IMR-90 (cell line): Measurements from ENCODE around the gene DGKB. TPM values are rescaled to one million over a fixed set of nuclear protein-coding genes. Genes with fewer than 3 reads are reported as not detected.

ENCODE experiments used
- ATAC-seq: fragments of 200-7000 bp; cut with Tn5 transposase; 2 replicates; pipeline ENCODE4 v1.9.1; 2020; ENCODE audit warnings: low read depth, mild to moderate bottlenecking, moderate library complexity
- BruUV-seq: library from RNA; stranded (reverse); fragments of 400-500 nt; replicated peaks from 2 replicates; lab custom pipeline; 2021; lab: Mats Ljungman, UMichigan
- CTCF ChIA-PET: fragments of 300-600 bp; formaldehyde crosslinking; extraction: SDS; loops from one replicate; lab custom pipeline; 2021; ENCODE audit warnings: antibody characterized with exemption; lab: Yijun Ruan, JAX
- POLR2A ChIA-PET: fragments of 300-600 bp; sonication (Branson Sonifier 250); formaldehyde crosslinking; loops from one replicate; lab custom pipeline; 2022; ENCODE audit warnings: antibody characterized with exemption; ENCODE audit not compliant: unreplicated experiment; lab: Charles Lee
- DNase-seq: peaks from one replicate; pipeline ENCODE4 v3.0.0; 2013
- H2AFZ ChIP-seq: replicated peaks from 2 replicates; pipeline ENCODE3; 2013; ENCODE audit warnings: low read length, mild to moderate bottlenecking; ENCODE audit not compliant: poor library complexity
- H2AK5ac ChIP-seq: 2 replicates; pipeline ENCODE4 v1.6.1; 2013; ENCODE audit warnings: low read depth, low read length, inconsistent platforms
- H2AK9ac ChIP-seq: replicated peaks from 2 replicates; pipeline ENCODE3; 2013; ENCODE audit warnings: mild to moderate bottlenecking, low read depth, low read length, moderate library complexity; ENCODE audit not compliant: poor library complexity
- H2BK120ac ChIP-seq: 2 replicates; pipeline ENCODE4 v1.6.1; 2013; ENCODE audit warnings: low read depth, low read length, inconsistent platforms
- H2BK15ac ChIP-seq: 3 replicates; pipeline ENCODE4 v1.6.1; 2013; ENCODE audit warnings: low read depth, low read length, inconsistent platforms
- H2BK20ac ChIP-seq: 2 replicates; pipeline ENCODE4 v1.6.1; 2013; ENCODE audit warnings: low read depth, mild to moderate bottlenecking, inconsistent platforms, low read length, moderate library complexity
- H2BK5ac ChIP-seq: 2 replicates; pipeline ENCODE4 v1.6.1; 2013; ENCODE audit warnings: mild to moderate bottlenecking, low read depth, low read length, inconsistent platforms; ENCODE audit not compliant: poor library complexity, severe bottlenecking
- H3K14ac ChIP-seq: replicated peaks from 2 replicates; pipeline ENCODE4 v1.6.1; 2013; ENCODE audit warnings: low read depth, low read length, inconsistent platforms
- H3K18ac ChIP-seq: 2 replicates; pipeline ENCODE4 v1.6.1; 2013; ENCODE audit warnings: low read depth, low read length, control low read depth
- H3K23ac ChIP-seq: 2 replicates; pipeline ENCODE4 v1.6.1; 2013; ENCODE audit warnings: low read depth, low read length, inconsistent platforms
- H3K27ac ChIP-seq: 2 replicates; pipeline ENCODE4 v1.5.1; 2013; ENCODE audit warnings: mild to moderate bottlenecking, control low read depth, low read length; ENCODE audit not compliant: insufficient read depth
- H3K27me3 ChIP-seq: 2 replicates; pipeline ENCODE4 v1.6.1; 2013; ENCODE audit warnings: low read length; ENCODE audit not compliant: control insufficient read depth, insufficient read depth
- H3K36me3 ChIP-seq: 2 replicates; pipeline ENCODE4 v1.6.1; 2013; ENCODE audit warnings: low read length, mixed read lengths; ENCODE audit not compliant: control insufficient read depth, insufficient read depth
- H3K4ac ChIP-seq: 2 replicates; pipeline ENCODE4 v1.6.1; 2013; ENCODE audit warnings: low read depth, low read length, inconsistent platforms
- H3K4me1 ChIP-seq: 2 replicates; pipeline ENCODE4 v1.6.1; 2013; ENCODE audit warnings: low read length, mixed read lengths; ENCODE audit not compliant: control insufficient read depth, insufficient read depth
- H3K4me2 ChIP-seq: 2 replicates; pipeline ENCODE4 v1.6.1; 2013; ENCODE audit warnings: low read depth, mild to moderate bottlenecking, control low read depth, low read length, moderate library complexity
- H3K4me3 ChIP-seq: 2 replicates; pipeline ENCODE4 v1.5.1; 2013; ENCODE audit warnings: low read depth, mild to moderate bottlenecking, control low read depth, low read length, moderate library complexity; ENCODE audit not compliant: insufficient read depth
- H3K56ac ChIP-seq: 2 replicates; pipeline ENCODE4 v1.6.1; 2013; ENCODE audit warnings: low read length, inconsistent platforms; ENCODE audit not compliant: insufficient read depth; ENCODE audit errors: extremely low read depth
- H3K79me1 ChIP-seq, 2 experiments: 2 replicates each; pipeline ENCODE4 v1.6.1; 2013; ENCODE audit warnings: low read length in 2 of 2, inconsistent platforms in 1 of 2, low read depth in 1 of 2
- H3K9ac ChIP-seq: 2 replicates; pipeline ENCODE4 v1.6.1; 2013; ENCODE audit warnings: low read depth, low read length, control low read depth
- H3K9me1 ChIP-seq: 2 replicates; pipeline ENCODE4 v1.6.1; 2013; ENCODE audit warnings: low read length, inconsistent platforms; ENCODE audit not compliant: insufficient read depth
- H3K9me3 ChIP-seq: 2 replicates; pipeline ENCODE4 v1.6.1; 2013; ENCODE audit warnings: low read length; ENCODE audit not compliant: control insufficient read depth, insufficient read depth
- H4K20me1 ChIP-seq: 2 replicates; pipeline ENCODE4 v1.6.1; 2013; ENCODE audit warnings: low read length, inconsistent platforms; ENCODE audit not compliant: insufficient read depth
- H4K5ac ChIP-seq: 2 replicates; pipeline ENCODE4 v1.6.1; 2013; ENCODE audit warnings: mild to moderate bottlenecking, low read depth, low read length, control low read depth
- H4K8ac ChIP-seq, 2 experiments: 2 replicates each; pipeline ENCODE4 v1.6.1; 2013; ENCODE audit warnings: low read depth in 2 of 2, low read length in 2 of 2, control low read depth in 1 of 2, inconsistent platforms in 1 of 2
- H4K91ac ChIP-seq: 2 replicates; pipeline ENCODE4 v1.6.1; 2013; ENCODE audit warnings: low read depth, low read length, inconsistent platforms; ENCODE audit not compliant: insufficient read depth
- BHLHE40 ChIP-seq: fragments of 150-350 bp; IDR thresholded peaks from 2 replicates; pipeline ENCODE4 v1.6.1; 2016; ENCODE audit warnings: mild to moderate bottlenecking, low read depth, low read length
- CEBPB ChIP-seq: IDR thresholded peaks from 2 replicates; pipeline ENCODE4 v1.6.1; 2012; ENCODE audit warnings: low read depth, low read length, improper control_type of control experiment
- CHD1 ChIP-seq: IDR thresholded peaks from 2 replicates; pipeline ENCODE4 v1.6.1; 2012; ENCODE audit warnings: low read depth, low read length, improper control_type of control experiment
- FOS ChIP-seq: fragments of 150-350 bp; IDR thresholded peaks from 2 replicates; pipeline ENCODE4 v1.6.1; 2016; ENCODE audit warnings: low read depth, low read length
- MAFK ChIP-seq: IDR thresholded peaks from 2 replicates; pipeline ENCODE4 v1.6.1; 2012; ENCODE audit warnings: low read depth, low read length, improper control_type of control experiment
- MAZ ChIP-seq: IDR thresholded peaks from 2 replicates; pipeline ENCODE4 v1.6.1; 2012; ENCODE audit warnings: low read depth, mild to moderate bottlenecking, low read length, improper control_type of control experiment, moderate library complexity, borderline replicate concordance
- MXI1 ChIP-seq: IDR thresholded peaks from 2 replicates; pipeline ENCODE4 v1.6.1; 2012; ENCODE audit warnings: low read depth, mild to moderate bottlenecking, low read length, moderate library complexity, borderline replicate concordance
- NFE2L2 ChIP-seq: fragments of 150-350 bp; IDR thresholded peaks from 2 replicates; pipeline ENCODE4 v1.6.1; 2016; ENCODE audit warnings: low read depth, mild to moderate bottlenecking, low read length
- POLR2A ChIP-seq: IDR thresholded peaks from 2 replicates; pipeline ENCODE4 v1.6.1; 2012; ENCODE audit warnings: mild to moderate bottlenecking, low read depth, low read length
- RAD21 ChIP-seq: IDR thresholded peaks from 2 replicates; pipeline ENCODE4 v1.6.1; 2012; ENCODE audit warnings: low read length, improper control_type of control experiment
- RCOR1 ChIP-seq: IDR thresholded peaks from 2 replicates; pipeline ENCODE4 v1.6.1; 2012; ENCODE audit warnings: mild to moderate bottlenecking, low read length, improper control_type of control experiment; ENCODE audit not compliant: insufficient replicate concordance
- RFX5 ChIP-seq: IDR thresholded peaks from 2 replicates; pipeline ENCODE4 v1.8.0; 2012; ENCODE audit warnings: low read depth, mild to moderate bottlenecking, low read length, moderate library complexity
- SMC3 ChIP-seq: fragments of 150-350 bp; IDR thresholded peaks from 2 replicates; pipeline ENCODE4 v1.6.1; 2016; ENCODE audit warnings: low read depth, mild to moderate bottlenecking, antibody characterized with exemption, low read length, moderate library complexity
- WGBS, 2 experiments: methylation state at CpG; one replicate each; pipeline versions ENCODE4 v1.1.5 to v1.1.7; 2013; ENCODE audit warnings: missing lambda C conversion rate in 2 of 2; ENCODE audit not compliant: insufficient read length in 1 of 2; ENCODE audit errors: extremely low coverage in 2 of 2; 5-methylcytosine and 5-hydroxymethylcytosine counted together
- dilution Hi-C: fragments of 300-500 bp; cut with HindIII; formaldehyde crosslinking; loops from one replicate; pipeline ENCODE4 v1.14.3; 2018; ENCODE audit warnings: low sequenced_read_pairs; ENCODE audit not compliant: unreplicated experiment
- in situ Hi-C: fragments of 300-500 bp; cut with MboI; formaldehyde crosslinking; loops from 3 replicates; pipeline ENCODE4 v1.14.3; 2019; ENCODE audit warnings: low sequenced_read_pairs, inconsistent platforms, mixed read lengths
- intact Hi-C: fragments of 100-400 bp; cut with micrococcal nuclease; formaldehyde crosslinking; loops from 2 replicates; pipeline ENCODE4 v1.10.0; 2022
- polyA plus RNA-seq, 3 experiments: library from polyadenylated mRNA; depleted of rRNA; stranded (reverse); fragments of >200 nt; gene quantifications; 2 replicates each; pipeline ENCODE4 v1.2.3, GENCODE V29; 2012; ENCODE audit warnings: low replicate concordance in 1 of 3
- total RNA-seq: library from RNA; depleted of rRNA; stranded (reverse); fragments of >200 nt; gene quantifications from 2 replicates; pipeline ENCODE4 v1.2.3, GENCODE V29; 2012
- TF ChIP-seq, protein P1 (sequence below): fragments of 150-350 bp; IDR thresholded peaks from 2 replicates; pipeline ENCODE4 v1.6.1; 2017; ENCODE audit warnings: mild to moderate bottlenecking, antibody characterized with exemption, low read length, low read depth
- TF ChIP-seq, protein P2 (sequence below): fragments of 150-350 bp; IDR thresholded peaks from 2 replicates; pipeline ENCODE4 v1.6.1; 2016; ENCODE audit warnings: low read depth, mild to moderate bottlenecking, low read length, moderate library complexity, borderline replicate concordance

The DGKB gene
- total and polyA plus RNA-seq, 2 of the 4 experiments (the other 2 are of a cell fraction) = not detected

DNA sequence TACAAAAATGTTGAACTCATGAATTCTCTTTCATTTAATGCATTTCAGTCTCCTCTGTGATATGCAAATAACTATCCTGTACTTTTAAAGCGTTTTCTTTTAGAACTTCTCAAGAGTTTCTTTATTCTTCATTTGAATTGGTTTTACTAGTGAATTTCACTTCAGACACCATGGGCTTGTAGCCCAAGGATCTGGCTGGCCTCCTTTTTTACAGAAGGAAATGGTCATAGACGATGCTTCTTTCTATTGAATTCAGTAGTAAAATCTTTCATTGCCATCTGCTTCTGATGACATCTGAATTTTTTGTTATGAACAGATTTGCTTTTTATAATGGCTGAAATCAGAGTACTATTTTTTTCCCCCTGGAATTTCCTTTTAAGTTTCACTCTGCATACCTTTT, 777.8 kb downstream of the DGKB start:
- no peaks in the 10 kb centered on the region for H3K9me3 ChIP-seq
- no peak overlapping the region for H3K18ac ChIP-seq
- no peak overlapping the region for H4K91ac ChIP-seq
- H4K5ac ChIP-seq = no peak overlapping the region
- no peaks in the 10 kb centered on the region for H3K36me3 ChIP-seq
- no peak overlapping the region for H3K27ac ChIP-seq
- no peak for ATAC-seq
- H3K9ac ChIP-seq = no peak overlapping the region
- CTCF ChIA-PET = no interaction called here
- DNase-seq = no peak
- H2BK5ac ChIP-seq = no peak overlapping the region
- H2AK5ac ChIP-seq = no peak overlapping the region
- H3K14ac ChIP-seq = no peak overlapping the region
- H3K23ac ChIP-seq = no peak overlapping the region
- H4K8ac ChIP-seq = no peak overlapping the region
- H3K56ac ChIP-seq = no peak overlapping the region
- POLR2A ChIA-PET = no interaction called here
- no peak for TF ChIP-seq CEBPB
- no peak for TF ChIP-seq MAFK
- TF ChIP-seq BHLHE40 = no peak
- TF ChIP-seq SMC3 = no peak
- TF ChIP-seq POLR2A = no peak
- no peak for TF ChIP-seq RFX5
- no peak for TF ChIP-seq MAZ
- TF ChIP-seq, protein P1, sequence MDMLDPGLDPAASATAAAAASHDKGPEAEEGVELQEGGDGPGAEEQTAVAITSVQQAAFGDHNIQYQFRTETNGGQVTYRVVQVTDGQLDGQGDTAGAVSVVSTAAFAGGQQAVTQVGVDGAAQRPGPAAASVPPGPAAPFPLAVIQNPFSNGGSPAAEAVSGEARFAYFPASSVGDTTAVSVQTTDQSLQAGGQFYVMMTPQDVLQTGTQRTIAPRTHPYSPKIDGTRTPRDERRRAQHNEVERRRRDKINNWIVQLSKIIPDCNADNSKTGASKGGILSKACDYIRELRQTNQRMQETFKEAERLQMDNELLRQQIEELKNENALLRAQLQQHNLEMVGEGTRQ = no peak
- no peak for TF ChIP-seq NFE2L2
- TF ChIP-seq MXI1 = no peak
- TF ChIP-seq RAD21 = no peak
- no peak for TF ChIP-seq RCOR1
- no peak for TF ChIP-seq CHD1
- TF ChIP-seq, protein P2, sequence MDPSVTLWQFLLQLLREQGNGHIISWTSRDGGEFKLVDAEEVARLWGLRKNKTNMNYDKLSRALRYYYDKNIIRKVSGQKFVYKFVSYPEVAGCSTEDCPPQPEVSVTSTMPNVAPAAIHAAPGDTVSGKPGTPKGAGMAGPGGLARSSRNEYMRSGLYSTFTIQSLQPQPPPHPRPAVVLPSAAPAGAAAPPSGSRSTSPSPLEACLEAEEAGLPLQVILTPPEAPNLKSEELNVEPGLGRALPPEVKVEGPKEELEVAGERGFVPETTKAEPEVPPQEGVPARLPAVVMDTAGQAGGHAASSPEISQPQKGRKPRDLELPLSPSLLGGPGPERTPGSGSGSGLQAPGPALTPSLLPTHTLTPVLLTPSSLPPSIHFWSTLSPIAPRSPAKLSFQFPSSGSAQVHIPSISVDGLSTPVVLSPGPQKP = no peak
- TF ChIP-seq FOS = no peak
- no peak overlapping the region for H2AK9ac ChIP-seq
- H3K27me3 ChIP-seq = no peaks in the 10 kb centered on the region
- no peaks in the 10 kb centered on the region for H3K79me1 ChIP-seq
- no peak overlapping the region for H3K4me3 ChIP-seq
- H2BK15ac ChIP-seq = no peak overlapping the region
- H2BK20ac ChIP-seq = no peak overlapping the region
- no peaks in the 10 kb centered on the region for H4K20me1 ChIP-seq
- H2BK120ac ChIP-seq = no peak overlapping the region
- WGBS, 2 experiments = no CpG with 5 or more reads among the region's 2 CpGs
- no TSS peak for BruUV-seq
- H3K4me2 ChIP-seq = no peak overlapping the region
- H3K9me1 ChIP-seq = no peaks in the 10 kb centered on the region
- dilution Hi-C loops = no loop called here
- in situ Hi-C loops = no loop called here
- no peak overlapping the region for H3K4ac ChIP-seq
- intact Hi-C loops = no loop called here
- H2AFZ ChIP-seq = no peak overlapping the region
- H3K4me1 ChIP-seq = no peaks in the 10 kb centered on the region; the same call in 1 of the 2 replicates
